Measurements from ENCODE around the gene USF1.
"Not testable (repeated sequence)": the region's sequence is repeated elsewhere in the genome, so short reads cannot be mapped to it uniquely, and the experiment has no call there.

USF1 gene

DNA sequence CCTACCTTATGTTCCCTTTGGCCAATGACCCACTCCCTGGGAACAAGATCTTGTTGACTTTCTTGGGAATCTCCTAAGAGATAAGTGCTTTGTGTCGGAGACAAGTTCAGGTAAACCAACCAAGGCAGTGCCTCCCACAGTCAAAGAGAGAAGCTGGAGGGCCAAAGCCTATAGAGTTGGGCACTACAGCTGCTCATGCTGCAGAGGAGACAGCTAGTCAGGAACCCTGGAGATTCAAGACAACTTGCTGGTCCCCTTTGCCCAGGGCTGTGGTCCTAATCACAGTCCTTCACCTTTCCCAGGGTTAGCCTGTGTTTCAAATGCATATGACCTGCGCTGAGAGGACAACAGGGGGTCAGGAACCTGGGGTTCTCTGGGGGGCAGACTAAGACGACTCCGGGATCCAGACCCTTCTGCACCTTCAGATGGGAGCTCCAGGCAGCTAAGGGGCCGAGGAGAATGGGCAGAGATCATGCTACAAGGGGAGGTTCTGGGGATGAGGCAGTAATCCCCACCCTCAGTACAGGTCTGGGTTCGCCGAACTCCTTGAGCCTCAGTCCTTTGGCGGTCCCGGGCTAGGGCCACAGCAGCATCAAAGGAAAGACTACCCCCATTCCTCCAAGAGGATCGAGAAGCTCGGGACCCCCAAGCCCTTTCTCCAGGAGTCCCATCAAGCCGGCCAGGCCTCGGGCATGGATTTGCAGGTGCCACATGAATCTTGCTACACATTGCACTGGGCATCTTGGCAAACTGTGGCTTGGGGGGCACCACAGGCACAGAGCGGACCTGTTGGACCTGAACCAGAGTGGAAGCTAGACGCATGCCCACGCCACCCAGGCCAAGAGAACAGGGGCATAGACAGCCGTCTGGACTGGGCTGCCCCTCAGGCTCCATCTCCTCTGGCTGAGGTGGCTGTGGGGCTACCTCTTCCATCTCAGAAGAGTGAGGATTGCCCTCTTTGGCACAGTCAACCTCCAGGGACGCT, 2.0 kb upstream of the USF1 start:
- no peak for DNase-seq (ENCODE audit: low spot score)

DNA sequence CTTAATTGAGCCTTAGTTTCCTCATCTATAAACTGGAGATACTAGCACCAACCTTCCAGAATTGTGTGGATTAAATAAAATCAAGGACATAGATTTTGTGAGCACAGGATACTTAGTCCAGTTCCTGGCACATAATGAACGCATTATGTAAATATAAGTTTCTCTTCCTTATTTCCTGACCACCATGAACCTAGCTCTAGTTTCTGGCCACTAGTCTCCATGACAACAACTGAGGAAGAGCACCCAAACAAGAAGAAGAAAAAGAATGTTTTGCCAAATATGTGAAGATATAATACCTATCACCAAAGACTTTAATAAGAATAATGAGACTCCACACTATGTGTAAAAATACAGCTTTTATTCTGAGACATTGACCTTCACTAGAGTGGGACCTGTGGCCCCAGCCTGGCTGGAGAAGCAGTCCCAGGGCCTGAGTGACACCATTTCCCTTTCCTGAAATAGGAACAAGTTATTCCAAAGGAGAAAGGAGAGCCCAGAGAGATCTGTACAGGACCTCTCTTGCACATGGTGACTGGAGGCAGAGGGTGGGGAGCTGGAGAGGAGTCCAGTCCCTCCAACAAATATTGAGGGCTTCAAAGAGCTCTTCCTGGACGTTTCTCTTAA, 940 bp upstream of the USF1 start:
- DNase-seq (ENCODE audit: low spot score): no peak

DNA sequence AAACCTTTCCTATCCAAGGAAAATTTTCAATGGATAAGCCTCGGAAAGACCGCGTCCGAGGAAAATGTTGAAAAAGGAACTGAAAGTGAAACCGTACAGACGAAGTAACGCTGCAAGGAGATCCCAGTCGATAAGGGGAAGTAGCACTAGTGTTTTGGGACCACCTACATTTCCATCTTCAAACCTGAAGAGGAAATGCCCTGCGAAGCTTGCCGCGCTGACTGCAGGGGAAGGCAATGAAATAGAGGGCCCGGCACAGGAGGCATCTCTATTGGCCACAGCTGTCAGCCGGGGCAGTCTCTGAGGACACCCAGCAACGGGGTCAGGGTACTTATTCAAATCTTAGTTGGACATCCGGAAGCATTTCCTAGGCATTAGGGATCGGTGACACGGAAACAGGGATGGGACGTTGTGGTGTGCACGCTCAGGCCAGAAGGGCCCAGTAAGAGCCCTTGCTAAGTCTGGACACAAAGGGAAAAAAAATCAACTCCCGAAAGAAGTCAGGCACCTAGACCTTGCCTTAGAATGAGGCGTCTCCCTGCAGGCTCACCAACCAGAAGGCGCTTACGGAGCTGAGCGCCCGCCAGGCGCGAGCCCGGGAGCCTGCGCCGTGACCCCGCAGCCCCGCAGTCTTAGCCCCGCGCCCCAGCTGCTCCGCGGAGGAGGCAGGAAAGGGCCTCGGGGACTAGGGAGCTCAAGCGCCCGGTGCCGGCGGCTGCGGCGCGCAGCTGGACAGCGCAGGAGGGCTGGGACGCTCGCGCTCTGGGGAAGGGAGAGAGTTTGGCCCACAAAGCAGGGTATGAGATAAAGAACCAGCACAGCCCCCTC, 655 bp downstream of the USF1 start:
- DNase-seq (ENCODE audit: low spot score): peak; percentile 79

GRCh38 chr1:161044535-161044907, 1.3 kb downstream of the USF1 start:
- DNase-seq (ENCODE audit: low spot score): no peak

GRCh38 chr1:161039546-161039945, 6.2 kb downstream of the USF1 start:
- DNase-seq (ENCODE audit: low spot score): no peak

DNA sequence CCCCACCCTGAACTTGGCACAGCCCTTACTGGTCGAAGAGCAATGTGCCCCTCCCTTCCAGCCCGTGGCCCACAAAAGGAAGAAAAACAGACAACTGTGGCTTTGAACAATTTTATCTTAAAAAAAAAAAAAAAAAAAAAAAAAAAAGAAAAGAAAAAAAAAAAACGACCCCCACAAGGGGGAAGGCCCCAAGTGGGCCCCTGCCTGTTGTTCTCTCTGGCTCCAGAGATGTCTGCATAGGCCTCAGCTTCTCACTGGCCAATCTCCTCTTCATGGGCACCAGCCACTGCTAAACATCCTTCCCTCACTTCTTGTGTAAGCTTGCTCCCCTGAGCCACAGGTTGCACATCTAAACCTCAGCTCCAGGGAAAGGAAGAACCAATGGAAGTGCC, 6.6 kb downstream of the USF1 start:
- DNase-seq (ENCODE audit: low spot score): no peak

DNA sequence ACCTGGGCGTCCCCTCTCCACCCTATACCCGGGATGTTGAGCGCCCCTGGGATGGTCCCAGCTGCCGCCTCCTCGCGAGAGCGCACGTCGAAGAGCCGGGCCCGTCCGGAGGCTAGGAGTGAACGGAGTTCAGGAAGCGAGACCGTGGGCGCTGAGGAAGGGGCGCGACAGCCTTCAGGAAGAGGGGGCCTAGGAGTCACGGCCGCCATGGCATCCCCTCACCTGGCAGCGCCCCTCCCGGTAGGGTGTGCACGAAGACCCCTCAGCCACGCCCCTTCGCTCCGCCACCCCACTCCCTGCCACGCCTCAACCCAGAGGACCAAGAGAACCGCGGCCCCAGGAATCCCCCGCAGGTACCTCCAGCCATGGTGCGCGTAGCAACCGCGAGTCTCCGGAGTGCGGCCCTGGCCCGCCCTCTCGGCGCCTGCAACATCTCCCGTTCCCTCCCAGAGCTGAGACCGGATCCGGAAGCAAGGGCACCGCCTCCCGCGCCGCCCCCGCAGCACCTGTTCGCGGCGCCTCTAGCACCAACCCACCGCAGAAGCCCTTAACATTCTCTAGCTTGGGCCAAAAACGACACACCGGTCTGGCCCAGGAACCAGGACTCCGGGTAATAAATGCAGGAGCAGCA, 7.1 kb downstream of the USF1 start, which contains the start of gene TSTD1:
Gene TSTD1 (minus strand): TSS at position 442 of the 631 bp plus-strand sequence. CDS start 75 bp downstream, at position 367.
- DNase-seq (ENCODE audit: low spot score): no peak

- no peak for DNase-seq (ENCODE audit: low spot score)
These were observed 7.9 kb downstream of the USF1 start for GRCh38 chr1:161037661-161038522.

DNA sequence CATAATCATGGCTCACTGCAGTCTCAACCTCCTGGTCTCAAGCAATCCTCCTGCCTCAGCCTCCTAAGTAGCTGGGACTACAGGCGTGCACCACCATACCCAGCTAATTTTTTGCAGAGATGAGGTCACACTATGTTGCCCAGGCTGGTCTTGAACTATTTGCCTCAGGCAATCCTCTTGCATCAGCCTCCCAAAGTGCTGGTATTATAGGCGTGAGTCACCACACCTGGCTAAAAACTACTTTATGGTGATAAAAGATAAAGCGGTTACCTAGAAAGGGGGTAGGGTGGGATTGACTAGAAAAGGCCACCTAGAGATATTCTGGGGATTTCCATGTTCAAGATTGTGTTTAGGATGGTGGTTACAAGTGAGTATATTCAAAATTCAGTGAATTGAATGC, 12.0 kb downstream of the USF1 start:
- DNase-seq (ENCODE audit: low spot score): no peak

DNA sequence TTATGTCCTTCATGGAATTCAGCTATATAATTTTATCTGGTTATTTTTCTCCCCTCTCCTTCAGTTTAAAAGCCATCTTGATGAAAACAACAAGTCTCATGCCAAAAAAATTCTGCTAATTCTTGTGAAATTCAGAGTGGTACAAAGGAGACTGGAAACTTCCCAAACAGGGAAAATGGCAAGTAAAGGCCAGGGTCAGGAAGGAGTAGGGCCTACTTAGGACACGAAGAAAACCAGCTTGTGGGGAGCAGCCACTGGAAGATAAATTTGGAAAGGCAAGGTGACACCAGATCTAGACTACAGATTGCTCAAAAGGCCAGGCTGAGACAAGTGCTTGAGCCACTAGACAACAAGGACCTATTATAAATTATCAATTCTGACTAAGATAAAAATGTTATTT, 13.4 kb downstream of the USF1 start:
- no peak for DNase-seq (ENCODE audit: low spot score)

GRCh38 chr1:161031874-161032273, 13.9 kb downstream of the USF1 start:
- DNase-seq (ENCODE audit: low spot score): no peak

DNA sequence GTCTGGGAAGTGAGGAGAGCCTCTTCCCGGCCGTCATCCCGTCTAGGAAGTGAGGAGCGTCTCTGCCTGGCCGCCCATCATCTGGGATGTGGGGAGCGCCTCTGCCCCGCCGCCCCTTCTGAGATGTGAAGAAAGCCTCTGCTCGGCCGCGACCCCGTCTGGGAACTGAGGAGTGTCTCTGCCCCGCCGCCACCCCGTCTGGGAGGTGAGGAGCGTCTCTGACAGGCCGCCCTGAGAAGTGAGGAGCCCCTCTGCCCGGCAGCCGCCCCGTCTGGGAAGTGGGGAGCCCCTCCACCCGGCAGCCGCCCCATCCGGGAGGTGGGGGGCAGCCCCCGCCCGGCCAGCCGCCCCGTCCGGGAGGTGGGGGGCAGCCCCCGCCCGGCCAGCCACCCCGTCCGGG, 16.3 kb downstream of the USF1 start:
- DNase-seq (ENCODE audit: low spot score): not testable (repeated sequence)

DNA sequence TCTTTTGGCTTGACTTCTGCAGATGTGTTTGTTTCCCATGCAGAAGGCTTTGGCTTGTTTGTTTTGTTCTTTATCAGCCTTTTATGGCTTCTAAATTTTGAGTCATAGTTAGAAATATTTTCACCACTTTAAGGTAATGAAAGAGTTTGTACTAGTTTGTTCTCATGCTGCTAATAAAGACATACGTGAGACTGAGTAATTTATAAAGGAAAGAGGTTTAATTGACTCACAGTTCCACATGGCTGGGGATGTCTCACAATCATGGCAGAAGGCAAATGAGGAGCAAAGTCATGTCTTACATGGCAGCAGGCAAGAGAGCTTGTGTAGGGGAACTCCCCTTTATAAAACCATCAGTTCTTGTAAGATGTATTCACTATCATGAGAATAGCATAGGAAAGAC, 18.8 kb downstream of the USF1 start:
- DNase-seq (ENCODE audit: low spot score): not testable (repeated sequence)

DNA sequence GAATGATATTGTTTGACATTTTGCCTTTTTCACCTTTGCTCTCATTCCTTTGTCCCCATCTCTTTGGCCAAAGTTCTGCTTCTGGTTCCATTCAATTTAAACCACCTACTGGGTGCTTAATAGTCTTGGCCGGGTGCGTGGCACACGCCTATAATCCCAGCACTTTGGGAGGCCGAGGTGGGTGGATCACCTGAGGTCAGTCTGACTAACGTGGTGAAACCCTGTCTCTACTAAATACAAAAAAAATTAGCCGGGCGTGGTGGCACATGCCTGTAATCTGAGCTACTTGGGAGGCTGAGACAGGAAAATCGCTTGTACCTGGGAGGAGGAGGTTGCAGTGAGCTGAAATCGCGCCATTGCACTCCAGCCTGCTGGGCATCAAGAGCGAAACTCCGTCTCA, 23.3 kb downstream of the USF1 start:
- not testable (repeated sequence) for DNase-seq (ENCODE audit: low spot score)

DNA sequence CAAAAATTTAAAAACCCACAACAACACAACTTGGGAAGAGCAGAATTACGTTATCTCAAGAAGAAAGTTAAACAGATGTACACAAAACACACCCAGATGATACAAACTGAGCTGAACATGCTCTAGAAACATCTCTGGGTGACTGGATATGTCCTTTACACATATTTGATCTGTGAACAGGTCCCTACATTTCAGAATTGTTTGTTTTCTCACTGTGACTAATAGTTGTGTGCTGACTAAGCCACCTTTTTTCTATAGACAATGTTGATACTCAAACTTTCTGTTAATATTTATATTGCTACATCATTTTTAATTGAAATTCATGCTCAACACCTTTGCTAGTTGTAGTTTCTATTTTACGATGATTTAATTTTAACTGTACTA, 23.8 kb downstream of the USF1 start:
- no peak for DNase-seq (ENCODE audit: low spot score)

GRCh38 chr1:161021165-161021969, 24.4 kb downstream of the USF1 start:
- no peak for DNase-seq (ENCODE audit: low spot score)

- no peak for DNase-seq (ENCODE audit: low spot score)
These were observed 25.1 kb downstream of the USF1 start, which contains the start of gene F11R for GRCh38 chr1:161020509-161021164. Gene F11R (minus strand): TSS chr1:161021152. CDS start chr1:161021073, 79 bp downstream.

GRCh38 chr1:161019751-161020495, 25.9 kb downstream of the USF1 start:
- no peak for DNase-seq (ENCODE audit: low spot score)
